Activated CD4-positive, alpha-beta T cell treated with anti-CD3 and anti-CD28 coated beads for 36 hours (primary cell): ENCODE measurements around the gene KIF25. TPM values are rescaled to one million over a fixed set of nuclear protein-coding genes. Genes with fewer than 3 reads are reported as not detected.

ENCODE experiments used
- ATAC-seq: fragments of 200-7000 bp; cut with Tn5 transposase; one replicate; pipeline ENCODE4 v1.10.0; 2021; ENCODE audit warnings: mild to moderate bottlenecking, moderate library complexity
- CTCF ChIA-PET: fragments of 350-600 bp; sonication (Branson Sonifier 250); formaldehyde crosslinking; loops from one replicate; lab custom pipeline; 2021; ENCODE audit warnings: antibody characterized with exemption; lab: Charles Lee
- POLR2A ChIA-PET: fragments of 350-600 bp; sonication (Branson Sonifier 250); formaldehyde crosslinking; loops from one replicate; lab custom pipeline; 2021; ENCODE audit warnings: antibody characterized with exemption, inconsistent platforms; lab: Charles Lee
- DNase-seq: peaks from one replicate; pipeline ENCODE4 v3.0.0-alpha.2; 2020
- H3K27ac Mint-ChIP-seq: one replicate; pipeline ENCODE4 v1.8.0; 2021; ENCODE audit warnings: mixed read lengths
- H3K27me3 Mint-ChIP-seq: one replicate; pipeline ENCODE4 v1.8.0; 2021; ENCODE audit warnings: mixed read lengths
- H3K36me3 Mint-ChIP-seq: one replicate; pipeline ENCODE4 v1.8.0; 2021; ENCODE audit warnings: low read depth, mixed read lengths
- H3K4me1 Mint-ChIP-seq: one replicate; pipeline ENCODE4 v1.8.0; 2021; ENCODE audit warnings: mixed read lengths
- H3K4me3 Mint-ChIP-seq: one replicate; pipeline ENCODE4 v1.8.0; 2021; ENCODE audit warnings: mild to moderate bottlenecking, moderate library complexity, mixed read lengths
- H3K9me3 Mint-ChIP-seq: one replicate; pipeline ENCODE4 v1.8.0; 2021; ENCODE audit warnings: low read depth, mixed read lengths
- intact Hi-C, 2 experiments: fragments of 100-400 bp; cut with DNase I in 1 of 2; cut with micrococcal nuclease in 1 of 2; formaldehyde crosslinking; loops; one replicate each; pipeline versions ENCODE4 v1.14.2 to v1.15.1; 2022 to 2024; cut with DNase I, micrococcal nuclease
- total RNA-seq, 2 experiments: library from RNA; stranded (reverse); gene quantifications; one replicate each; pipeline ENCODE4 v1.2.3, GENCODE V29; 2021

The KIF25 gene
- total RNA-seq, 2 experiments from 2014 or later, result not detected

GRCh38 chr6:168058691-168059551, 61.5 kb downstream of the KIF25 start:
- no peak overlapping the region for H3K4me3 Mint-ChIP-seq
- DNase-seq, result no peak
- intact Hi-C loops, result no loop called here
- ATAC-seq, result no peak
- no peaks in the 10 kb centered on the region for H3K9me3 Mint-ChIP-seq
- H3K4me1 Mint-ChIP-seq, result no peaks in the 10 kb centered on the region
- ChIA-PET POLR2A (no interaction called here), CTCF (interaction anchor here (1.0 kb wide), 1 partner anchor 10 kb away, joined by 3 read pairs; no protein-coding TSS in a partner anchor)
- H3K36me3 Mint-ChIP-seq, result no peaks in the 10 kb centered on the region
- H3K27me3 Mint-ChIP-seq, result no peaks in the 10 kb centered on the region
- no peak overlapping the region for H3K27ac Mint-ChIP-seq

GRCh38 chr6:168060521-168060931, 63.1 kb downstream of the KIF25 start:
- intact Hi-C loops, result no loop called here
- Mint-ChIP-seq H3K27ac (no peak overlapping the region), H3K4me3 (no peak overlapping the region), H3K9me3 (no peaks in the 10 kb centered on the region), H3K4me1 (no peaks in the 10 kb centered on the region), H3K27me3 (no peaks in the 10 kb centered on the region), H3K36me3 (no peaks in the 10 kb centered on the region)
- DNase-seq (no peak), ATAC-seq (no peak)
- ChIA-PET CTCF (no interaction called here), POLR2A (no interaction called here)

- POLR2A ChIA-PET, result interaction anchor here (0.6 kb wide), 1 partner anchor 74 kb away, joined by 3 read pairs; no protein-coding TSS in a partner anchor
- H3K9me3 Mint-ChIP-seq, result no peaks in the 10 kb centered on the region
- intact Hi-C loops, result no loop called here
- H3K27me3 Mint-ChIP-seq, result no peaks in the 10 kb centered on the region
- no peak overlapping the region for H3K27ac Mint-ChIP-seq
- H3K4me3 Mint-ChIP-seq, result no peak overlapping the region
- no peaks in the 10 kb centered on the region for H3K4me1 Mint-ChIP-seq
- H3K36me3 Mint-ChIP-seq, result no peaks in the 10 kb centered on the region
- CTCF ChIA-PET, result no interaction called here
- DNase-seq (no peak), ATAC-seq (no peak)
Observed at GRCh38 chr6:168061269-168062210, 64.1 kb downstream of the KIF25 start.

- DNase-seq, result no peak
- Mint-ChIP-seq H3K36me3 (no peaks in the 10 kb centered on the region), H3K9me3 (no peaks in the 10 kb centered on the region), H3K4me3 (no peak overlapping the region), H3K27ac (no peak overlapping the region), H3K27me3 (no peaks in the 10 kb centered on the region), H3K4me1 (no peaks in the 10 kb centered on the region)
- ATAC-seq, result no peak
- POLR2A ChIA-PET, result no interaction called here
- intact Hi-C loops, result no loop called here
- CTCF ChIA-PET, result no interaction called here
Observed at GRCh38 chr6:168062346-168063289, 65.1 kb downstream of the KIF25 start.

- no peaks in the 10 kb centered on the region for H3K4me1 Mint-ChIP-seq
- intact Hi-C loops, result no loop called here
- DNase-seq, result no peak
- POLR2A ChIA-PET, result no interaction called here
- no peak overlapping the region for H3K27ac Mint-ChIP-seq
- no peaks in the 10 kb centered on the region for H3K9me3 Mint-ChIP-seq
- H3K4me3 Mint-ChIP-seq, result no peak overlapping the region
- ATAC-seq, result no peak
- CTCF ChIA-PET, result no interaction called here
- no peaks in the 10 kb centered on the region for H3K36me3 Mint-ChIP-seq
- H3K27me3 Mint-ChIP-seq, result no peaks in the 10 kb centered on the region
Observed at GRCh38 chr6:168063431-168063830, 66.0 kb downstream of the KIF25 start.

- Mint-ChIP-seq H3K27ac (no peak overlapping the region), H3K9me3 (no peaks in the 10 kb centered on the region), H3K4me1 (no peaks in the 10 kb centered on the region), H3K27me3 (no peaks in the 10 kb centered on the region), H3K4me3 (no peak overlapping the region), H3K36me3 (no peaks in the 10 kb centered on the region)
- POLR2A ChIA-PET, result no interaction called here
- ATAC-seq (no peak), DNase-seq (no peak)
- intact Hi-C loops, result no loop called here
- CTCF ChIA-PET, result no interaction called here
Observed at GRCh38 chr6:168064226-168064807, 66.8 kb downstream of the KIF25 start.

GRCh38 chr6:168067081-168067759, 69.7 kb downstream of the KIF25 start:
- intact Hi-C loops, result no loop called here
- ChIA-PET POLR2A (no interaction called here), CTCF (no interaction called here)
- no peak for DNase-seq
- ATAC-seq, result no peak
- Mint-ChIP-seq H3K4me1 (no peaks in the 10 kb centered on the region), H3K27ac (no peak overlapping the region), H3K27me3 (no peaks in the 10 kb centered on the region), H3K36me3 (no peaks in the 10 kb centered on the region), H3K9me3 (no peaks in the 10 kb centered on the region), H3K4me3 (no peak overlapping the region)

GRCh38 chr6:168070804-168071203, 73.3 kb downstream of the KIF25 start:
- POLR2A ChIA-PET, result no interaction called here
- DNase-seq (no peak), ATAC-seq (no peak)
- H3K27me3 Mint-ChIP-seq, result no peaks in the 10 kb centered on the region
- CTCF ChIA-PET, result no interaction called here
- H3K4me3 Mint-ChIP-seq, result no peak overlapping the region
- H3K9me3 Mint-ChIP-seq, result no peaks in the 10 kb centered on the region
- H3K27ac Mint-ChIP-seq, result no peak overlapping the region
- H3K4me1 Mint-ChIP-seq, result no peaks in the 10 kb centered on the region
- H3K36me3 Mint-ChIP-seq, result no peaks in the 10 kb centered on the region
- intact Hi-C loops, result no loop called here

- CTCF ChIA-PET, result no interaction called here
- Mint-ChIP-seq H3K36me3 (no peaks in the 10 kb centered on the region), H3K27ac (no peak overlapping the region), H3K4me3 (no peak overlapping the region), H3K9me3 (no peaks in the 10 kb centered on the region), H3K4me1 (no peaks in the 10 kb centered on the region), H3K27me3 (no peaks in the 10 kb centered on the region)
- POLR2A ChIA-PET, result no interaction called here
- intact Hi-C loops, result no loop called here
- ATAC-seq (no peak), DNase-seq (no peak)
Observed at GRCh38 chr6:168071620-168072019, 74.1 kb downstream of the KIF25 start.

- Mint-ChIP-seq H3K4me3 (no peak overlapping the region), H3K27me3 (no peaks in the 10 kb centered on the region), H3K4me1 (no peaks in the 10 kb centered on the region), H3K36me3 (no peaks in the 10 kb centered on the region), H3K27ac (no peak overlapping the region), H3K9me3 (no peaks in the 10 kb centered on the region)
- CTCF ChIA-PET, result no interaction called here
- ATAC-seq (no peak), DNase-seq (no peak)
- POLR2A ChIA-PET, result no interaction called here
- intact Hi-C loops, result no loop called here
Observed at GRCh38 chr6:168072261-168072660, 74.8 kb downstream of the KIF25 start.
